Astrocyte (in vitro differentiated cells and primary cell): ENCODE results near the gene SLAMF7. TPM values are rescaled to one million over a fixed set of nuclear protein-coding genes. Genes with fewer than 3 reads are reported as not detected.
"Not testable (repeated sequence)": the region's sequence is repeated elsewhere in the genome, so short reads cannot be mapped to it uniquely, and the experiment has no call there.

Source experiments
- DNase-seq: peaks from one replicate; pipeline ENCODE4 v3.0.0-alpha.2; 2010; ENCODE audit warnings: low read depth
- FAIRE-seq: peaks from 2 replicates; lab custom pipeline; 2011; peaks lifted over from hg19 to GRCh38; lab: Jason Lieb, UNC
- H2AFZ ChIP-seq: 2 replicates; pipeline ENCODE4 v1.6.0; 2012; ENCODE audit warnings: low read depth, low read length, inconsistent platforms
- H3K27ac ChIP-seq: 2 replicates; pipeline ENCODE4 v1.5.1; 2011; ENCODE audit warnings: low read depth, low read length, inconsistent platforms
- H3K27me3 ChIP-seq: 2 replicates; pipeline ENCODE4 v1.6.0; 2011; ENCODE audit warnings: low read length, inconsistent platforms; ENCODE audit not compliant: insufficient read depth
- H3K36me3 ChIP-seq: 2 replicates; pipeline ENCODE4 v1.5.1; 2011; ENCODE audit warnings: low read length, inconsistent platforms; ENCODE audit not compliant: insufficient read depth
- H3K4me1 ChIP-seq: 2 replicates; pipeline ENCODE4 v1.5.1; 2011; ENCODE audit warnings: low read length, inconsistent platforms; ENCODE audit not compliant: insufficient read depth
- H3K4me2 ChIP-seq: 2 replicates; pipeline ENCODE4 v1.6.0; 2012; ENCODE audit warnings: low read length, inconsistent platforms
- H3K4me3 ChIP-seq: 2 replicates; pipeline ENCODE4 v1.5.1; 2011; ENCODE audit warnings: low read depth, mild to moderate bottlenecking, low read length, inconsistent platforms; ENCODE audit not compliant: insufficient read depth
- H3K79me2 ChIP-seq: 2 replicates; pipeline ENCODE4 v1.6.0; 2012; ENCODE audit warnings: mild to moderate bottlenecking, low read length, inconsistent platforms; ENCODE audit not compliant: insufficient read depth
- H3K9ac ChIP-seq: 2 replicates; pipeline ENCODE4 v1.6.0; 2012; ENCODE audit warnings: mild to moderate bottlenecking, low read length, inconsistent platforms
- H3K9me3 ChIP-seq: 2 replicates; pipeline ENCODE4 v1.5.1; 2012; ENCODE audit warnings: low read depth, mild to moderate bottlenecking, low read length, inconsistent platforms; ENCODE audit not compliant: insufficient read depth
- H4K20me1 ChIP-seq: 2 replicates; pipeline ENCODE4 v1.6.0; 2012; ENCODE audit warnings: low read length, inconsistent platforms; ENCODE audit not compliant: insufficient read depth
- H3K27ac Mint-ChIP-seq: one replicate; pipeline ENCODE4 v1.8.0; 2021; ENCODE audit warnings: mild to moderate bottlenecking, mixed read lengths; ENCODE audit not compliant: unreplicated experiment
- H3K27me3 Mint-ChIP-seq: one replicate; pipeline ENCODE4 v1.8.0; 2021; ENCODE audit warnings: low read depth, mixed read lengths; ENCODE audit not compliant: unreplicated experiment
- H3K36me3 Mint-ChIP-seq: one replicate; pipeline ENCODE4 v1.8.0; 2021; ENCODE audit warnings: low read depth, mixed read lengths; ENCODE audit not compliant: unreplicated experiment
- H3K4me1 Mint-ChIP-seq: one replicate; pipeline ENCODE4 v1.8.0; 2021; ENCODE audit warnings: low read depth, mixed read lengths; ENCODE audit not compliant: unreplicated experiment
- H3K4me3 Mint-ChIP-seq: one replicate; pipeline ENCODE4 v1.8.0; 2021; ENCODE audit warnings: mild to moderate bottlenecking, moderate library complexity, mixed read lengths; ENCODE audit not compliant: unreplicated experiment
- H3K9me3 Mint-ChIP-seq: one replicate; pipeline ENCODE4 v1.8.0; 2021; ENCODE audit warnings: mild to moderate bottlenecking, mixed read lengths; ENCODE audit not compliant: unreplicated experiment
- CTCF ChIP-seq: IDR thresholded peaks from 2 replicates; pipeline ENCODE4 v1.5.1; 2011; ENCODE audit warnings: low read depth, mild to moderate bottlenecking, inconsistent platforms, low read length, moderate library complexity; ENCODE audit not compliant: insufficient read depth
- EZH2 ChIP-seq: IDR thresholded peaks from 2 replicates; pipeline ENCODE4 v1.6.1; 2012; ENCODE audit warnings: mild to moderate bottlenecking, low read length, inconsistent platforms; ENCODE audit not compliant: insufficient read depth
- total RNA-seq: library from RNA; stranded (reverse); gene quantifications from 2 replicates; pipeline ENCODE4 v1.2.1, GENCODE V29; 2021

Gene SLAMF7
- total RNA-seq, 1 donor from 2014 or later = 0.32 TPM

- no peaks in the 10 kb centered on the region for H3K27me3 ChIP-seq
- no peak overlapping the region for H2AFZ ChIP-seq
- no peaks in the 10 kb centered on the region for H4K20me1 ChIP-seq
- H3K27me3 Mint-ChIP-seq = peaks cover 7% of the 10 kb centered on the region
- no peaks in the 10 kb centered on the region for H3K4me1 ChIP-seq
- no peak overlapping the region for H3K27ac Mint-ChIP-seq
- H3K4me2 ChIP-seq = no peak overlapping the region
- no peaks in the 10 kb centered on the region for H3K9me3 Mint-ChIP-seq
- H3K79me2 ChIP-seq = no peaks in the 10 kb centered on the region
- H3K36me3 Mint-ChIP-seq = no peaks in the 10 kb centered on the region
- FAIRE-seq = no peak
- no peaks in the 10 kb centered on the region for H3K36me3 ChIP-seq
- no peaks in the 10 kb centered on the region for H3K9me3 ChIP-seq
- no peak overlapping the region for H3K9ac ChIP-seq
- DNase-seq = no peak
- H3K4me3 ChIP-seq = no peak overlapping the region
- TF ChIP-seq CTCF = no peak
- TF ChIP-seq EZH2 = no peak
- H3K4me1 Mint-ChIP-seq = no peaks in the 10 kb centered on the region
- no peak overlapping the region for H3K4me3 Mint-ChIP-seq
- no peak overlapping the region for H3K27ac ChIP-seq
Measured at GRCh38 chr1:160710517-160711252, 28.4 kb upstream of the SLAMF7 start.

GRCh38 chr1:160711276-160711601 lies 27.8 kb upstream of the SLAMF7 start:
- no peak for TF ChIP-seq CTCF
- TF ChIP-seq EZH2 = no peak
- H3K27ac ChIP-seq = no peak overlapping the region
- H3K9ac ChIP-seq = no peak overlapping the region
- no peaks in the 10 kb centered on the region for H3K79me2 ChIP-seq
- no peaks in the 10 kb centered on the region for H3K4me1 ChIP-seq
- no peak overlapping the region for H3K27ac Mint-ChIP-seq
- no peak overlapping the region for H2AFZ ChIP-seq
- no peak overlapping the region for H3K4me3 Mint-ChIP-seq
- no peaks in the 10 kb centered on the region for H3K27me3 ChIP-seq
- no peak for DNase-seq
- no peaks in the 10 kb centered on the region for H3K36me3 ChIP-seq
- H3K9me3 Mint-ChIP-seq = no peaks in the 10 kb centered on the region
- FAIRE-seq = no peak
- no peak overlapping the region for H3K4me2 ChIP-seq
- no peaks in the 10 kb centered on the region for H3K4me1 Mint-ChIP-seq
- no peaks in the 10 kb centered on the region for H3K9me3 ChIP-seq
- H3K27me3 Mint-ChIP-seq = peaks cover 7% of the 10 kb centered on the region
- H4K20me1 ChIP-seq = no peaks in the 10 kb centered on the region
- no peaks in the 10 kb centered on the region for H3K36me3 Mint-ChIP-seq
- no peak overlapping the region for H3K4me3 ChIP-seq

GRCh38 chr1:160711602-160712311 lies 27.3 kb upstream of the SLAMF7 start, which contains the start of gene CD48:
TSS of gene CD48 (minus strand) at chr1:160711822. CDS start at chr1:160711763, 59 bp downstream.
- no peak within 1 kb of the TSS for H2AFZ ChIP-seq
- H3K4me1 Mint-ChIP-seq = no peaks in the 10 kb centered on the region
- no peaks in the 10 kb centered on the region for H3K36me3 ChIP-seq
- H4K20me1 ChIP-seq = no peaks in the 10 kb centered on the region
- no peak within 1 kb of the TSS for H3K4me3 Mint-ChIP-seq
- H3K79me2 ChIP-seq = no peaks in the 10 kb centered on the region
- peaks cover 9% of the 10 kb centered on the region for H3K27me3 Mint-ChIP-seq
- TF ChIP-seq EZH2 = no peak
- no peak for TF ChIP-seq CTCF
- H3K4me2 ChIP-seq = no peak within 1 kb of the TSS
- H3K27me3 ChIP-seq = no peaks in the 10 kb centered on the region
- H3K9ac ChIP-seq = no peak within 1 kb of the TSS
- no peaks in the 10 kb centered on the region for H3K9me3 Mint-ChIP-seq
- no peaks in the 10 kb centered on the region for H3K36me3 Mint-ChIP-seq
- FAIRE-seq (no peak), DNase-seq (no peak)
- H3K27ac Mint-ChIP-seq = no peak within 1 kb of the TSS
- H3K9me3 ChIP-seq = no peaks in the 10 kb centered on the region
- H3K4me1 ChIP-seq = no peaks in the 10 kb centered on the region
- no peak within 1 kb of the TSS for H3K27ac ChIP-seq
- H3K4me3 ChIP-seq = no peak within 1 kb of the TSS

- H3K36me3 Mint-ChIP-seq, H3K27me3 Mint-ChIP-seq, FAIRE-seq: not testable (repeated sequence)
Measured at GRCh38 chr1:160712525-160713080, 26.4 kb upstream of the SLAMF7 start.

More at GRCh38 chr1:160712525-160713080, 26.4 kb upstream of the SLAMF7 start:
- not testable (repeated sequence) for H3K4me2 ChIP-seq, H3K4me3 Mint-ChIP-seq, H2AFZ ChIP-seq, H3K27ac Mint-ChIP-seq, H3K9ac ChIP-seq, H3K4me1 ChIP-seq, H3K4me3 ChIP-seq, H3K27ac ChIP-seq, H3K9me3 Mint-ChIP-seq, H3K27me3 ChIP-seq, DNase-seq, H3K4me1 Mint-ChIP-seq, H3K9me3 ChIP-seq, H3K36me3 ChIP-seq, H3K79me2 ChIP-seq, H4K20me1 ChIP-seq
